ENCODE data around the gene C3orf33.

The C3orf33 gene

GRCh38 chr3:155785662-155786295 is 20.3 kb downstream of the C3orf33 start:
- DNase-seq (ENCODE audit: low spot score): no peak

DNA sequence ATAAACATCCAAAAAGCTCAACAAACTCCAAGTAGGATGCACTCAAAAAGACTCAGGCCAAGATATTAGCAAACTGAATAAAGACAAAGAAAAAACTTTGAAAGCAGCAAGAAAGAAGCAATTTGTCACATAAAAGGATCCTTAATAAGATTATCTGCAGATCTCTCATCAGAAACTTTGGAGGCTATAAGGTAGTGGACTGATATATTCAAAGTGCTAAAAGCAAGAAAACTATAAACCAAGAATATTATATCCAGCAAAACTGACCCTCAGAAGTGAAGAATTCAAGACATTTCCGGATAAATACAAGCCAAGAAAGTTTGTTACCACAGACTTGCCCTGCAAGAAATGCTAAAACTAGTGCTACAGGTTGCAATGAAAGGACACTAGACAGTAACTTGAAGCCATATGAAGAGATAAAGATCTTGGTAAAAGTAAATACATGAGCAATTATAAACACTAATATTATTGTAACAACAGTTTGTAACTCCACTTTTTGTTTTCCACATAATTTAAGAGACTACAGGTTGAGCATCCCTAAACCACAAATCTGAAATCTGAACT is 23.6 kb downstream of the C3orf33 start:
- DNase-seq (ENCODE audit: low spot score): no peak

DNA sequence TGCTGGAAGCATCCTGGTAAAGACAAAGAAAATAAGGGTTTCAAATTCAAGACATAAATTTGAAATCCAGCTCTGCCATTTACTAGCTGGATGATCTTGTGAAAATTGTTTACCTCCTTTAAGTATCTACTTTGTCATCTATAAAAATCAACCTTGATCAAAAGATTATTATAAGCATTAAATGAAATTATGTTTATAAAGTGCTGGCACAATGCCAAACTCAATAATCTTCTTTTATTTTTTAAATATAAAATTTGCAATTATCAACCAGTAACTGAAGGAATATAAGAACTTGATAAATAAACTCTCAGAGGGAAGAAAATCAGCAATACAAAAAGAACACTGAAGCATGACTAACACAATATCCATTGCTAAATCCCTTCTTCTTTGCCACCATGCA is 25.8 kb downstream of the C3orf33 start:
- DNase-seq (ENCODE audit: low spot score): no peak

DNA sequence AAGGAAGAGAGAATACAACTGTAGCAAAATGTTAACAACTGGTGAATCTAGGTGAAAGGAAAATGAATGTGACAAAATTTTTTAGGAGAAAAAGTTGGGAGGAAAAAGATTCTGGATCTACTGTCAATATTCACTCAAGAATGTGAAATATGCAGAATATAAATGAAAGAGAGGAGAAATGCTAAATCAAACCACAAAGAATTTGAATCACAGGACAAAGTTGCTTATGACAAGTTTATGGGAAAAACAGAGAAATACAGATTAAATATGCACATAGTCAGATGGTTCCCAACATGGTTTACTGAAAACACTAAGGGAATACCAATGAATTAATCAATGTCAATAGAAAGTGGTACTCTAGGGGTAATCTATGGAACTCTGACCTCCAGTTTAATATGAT is 27.6 kb downstream of the C3orf33 start:
- DNase-seq (ENCODE audit: low spot score): peak; percentile 13

- no peak for DNase-seq (ENCODE audit: low spot score)
Observed at GRCh38 chr3:155772801-155773200, 33.3 kb downstream of the C3orf33 start.

- DNase-seq (ENCODE audit: low spot score): no peak
Observed at GRCh38 chr3:155771126-155771525, 35.0 kb downstream of the C3orf33 start.

DNA sequence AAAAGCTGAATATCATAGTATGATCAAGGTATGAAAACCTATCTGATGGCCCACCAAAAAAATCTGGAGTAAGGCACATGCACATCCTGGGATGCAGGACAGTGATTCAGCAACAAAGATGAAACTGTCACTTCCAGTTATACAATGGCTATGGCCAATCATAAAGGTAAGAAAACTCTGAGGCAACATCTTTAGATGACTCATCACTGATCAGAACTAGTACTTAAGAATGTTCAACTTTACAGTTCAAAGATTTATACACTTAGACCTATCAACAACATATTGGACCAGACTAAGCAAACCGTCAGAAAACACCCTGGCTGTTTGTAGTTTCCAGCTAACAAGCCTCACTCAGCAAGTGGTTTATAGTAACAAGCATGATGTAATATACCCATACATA is 39.9 kb downstream of the C3orf33 start:
- DNase-seq (ENCODE audit: low spot score): no peak

DNA sequence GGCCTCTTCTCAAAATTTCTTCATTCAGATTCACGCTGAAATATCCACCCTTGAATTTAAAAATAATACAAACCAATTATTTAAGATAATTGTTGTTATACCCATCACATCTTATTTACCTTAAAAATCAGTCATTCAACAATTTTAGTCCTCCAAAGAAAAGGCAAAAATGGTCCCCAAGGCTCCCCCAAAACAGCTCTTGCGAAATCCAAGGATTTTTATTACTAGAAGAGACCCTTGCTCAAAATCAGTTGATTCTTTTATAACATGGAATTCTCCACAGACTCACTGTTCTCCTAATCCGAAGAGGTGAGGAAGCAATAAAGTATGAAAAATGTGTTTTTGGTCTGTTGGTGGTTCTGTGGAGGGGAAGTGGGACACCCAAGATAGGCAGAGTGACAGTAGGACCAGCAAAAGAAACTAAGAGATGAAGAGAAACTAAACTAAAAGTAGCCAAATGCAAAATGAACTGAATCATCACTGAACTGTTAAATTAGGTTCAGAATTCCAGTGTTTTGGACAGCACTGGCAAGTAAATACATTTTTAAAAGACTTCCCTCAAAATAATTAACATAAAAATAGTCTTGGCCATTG is 42.1 kb downstream of the C3orf33 start:
- no peak for DNase-seq (ENCODE audit: low spot score)

GRCh38 chr3:155760653-155761052 is 45.4 kb downstream of the C3orf33 start:
- no peak for DNase-seq (ENCODE audit: low spot score)

DNA sequence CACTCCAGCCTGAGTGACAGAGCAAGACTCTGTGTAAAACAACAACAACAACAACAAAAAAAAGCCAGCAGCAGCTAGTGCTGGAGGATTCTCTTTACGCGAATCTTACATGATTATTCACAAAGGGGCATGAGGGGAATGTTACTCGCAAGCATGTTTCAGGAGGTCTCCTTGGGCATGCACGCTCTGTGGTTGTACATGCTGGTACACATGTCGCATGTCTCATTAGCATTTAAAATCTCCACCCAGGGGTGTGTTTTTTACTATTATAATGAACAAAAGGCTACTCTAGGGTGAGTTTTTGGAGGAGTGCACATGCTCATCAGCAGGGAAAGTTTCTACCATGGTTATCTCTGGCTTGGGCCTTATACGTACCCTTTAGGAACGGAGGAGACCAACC is 48.5 kb downstream of the C3orf33 start:
- DNase-seq (ENCODE audit: low spot score): no peak

DNA sequence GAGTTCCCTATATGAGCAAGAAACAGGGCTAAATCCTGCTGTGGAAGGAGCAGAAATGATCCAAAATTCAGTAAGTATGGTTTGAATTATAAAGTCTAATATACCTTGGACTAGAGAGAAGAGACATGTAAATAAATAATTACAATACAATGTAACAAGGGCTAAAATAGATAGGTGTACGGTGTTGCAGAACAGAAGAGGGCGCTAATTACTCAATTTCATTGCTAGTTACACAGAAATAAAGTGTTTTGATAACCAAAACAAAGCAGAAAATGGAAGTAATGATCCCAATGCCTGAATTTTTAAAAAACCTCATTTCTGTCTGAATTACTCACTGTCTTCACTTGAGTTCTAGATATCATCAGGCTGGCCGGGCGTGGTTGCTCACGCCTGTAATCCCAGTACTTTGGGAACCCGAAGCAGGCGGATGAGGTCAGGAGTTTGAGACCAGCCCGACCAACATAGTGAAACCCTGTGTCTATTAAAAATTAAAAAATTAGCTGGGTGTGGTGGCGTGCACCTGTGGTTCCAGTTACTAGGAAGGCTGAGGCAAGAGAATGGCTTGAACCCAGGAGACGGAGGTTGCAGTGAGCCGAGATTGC is 52.9 kb downstream of the C3orf33 start:
- DNase-seq (ENCODE audit: low spot score): peak; percentile 58

- DNase-seq (ENCODE audit: low spot score): no peak
Observed at GRCh38 chr3:155748611-155749365, 57.3 kb downstream of the C3orf33 start.

DNA sequence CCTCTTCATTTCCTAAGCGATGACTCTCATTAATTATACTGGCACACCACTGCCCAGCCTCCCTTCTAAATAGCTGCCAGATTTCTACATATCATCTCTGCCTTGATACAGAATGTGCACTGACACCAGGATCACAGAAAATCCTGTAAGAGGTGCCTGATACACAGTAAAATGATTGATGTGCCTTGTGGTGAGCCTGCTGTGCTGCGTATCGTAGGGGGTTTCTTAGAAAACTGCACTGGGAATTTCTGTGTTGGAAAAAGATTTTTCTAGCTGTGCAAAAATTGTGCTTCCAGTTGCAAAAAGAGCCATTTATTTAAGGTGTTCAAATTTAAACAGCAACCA is 58.2 kb downstream of the C3orf33 start:
- no peak for DNase-seq (ENCODE audit: low spot score)

- DNase-seq (ENCODE audit: low spot score): no peak
Observed at GRCh38 chr3:155747286-155747945, 58.7 kb downstream of the C3orf33 start.

- DNase-seq (ENCODE audit: low spot score): no peak
Observed at GRCh38 chr3:155746703-155747102, 59.4 kb downstream of the C3orf33 start.

DNA sequence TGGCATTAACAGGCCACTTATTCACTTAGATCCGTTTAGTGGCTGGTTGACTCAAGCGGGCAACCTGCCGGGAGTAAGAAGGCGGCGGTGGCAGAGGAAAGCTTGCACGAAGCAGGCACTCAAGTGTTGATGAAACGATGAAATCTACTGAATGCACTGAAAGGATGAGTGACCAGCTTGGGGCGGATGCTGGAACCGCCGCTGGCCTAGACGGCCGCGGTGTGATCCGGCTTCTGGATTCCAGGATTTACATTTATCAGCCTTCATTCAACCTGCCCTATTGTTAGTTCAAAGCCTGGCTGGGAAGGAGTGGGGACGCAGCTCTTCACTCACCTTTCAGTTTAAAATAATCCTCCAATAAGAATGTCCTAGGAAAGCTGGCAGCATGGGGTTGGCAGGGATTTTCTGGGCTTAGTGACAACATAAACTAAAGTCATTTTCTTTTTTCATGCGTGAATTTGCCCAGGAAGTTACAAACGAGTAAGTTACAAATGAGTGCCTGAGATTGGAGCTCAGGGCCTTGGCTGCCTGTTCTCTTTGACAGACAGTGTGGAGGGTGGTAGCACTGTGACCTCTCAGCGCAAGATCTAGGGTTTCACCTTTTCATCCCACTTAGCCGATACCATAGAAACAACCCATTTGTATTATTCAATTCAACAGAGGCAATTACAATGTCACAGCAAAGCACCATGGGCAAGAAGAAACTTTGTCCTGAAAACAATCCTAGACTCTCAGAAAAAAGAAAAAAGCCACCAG is 60.1 kb downstream of the C3orf33 start:
- DNase-seq (ENCODE audit: low spot score): no peak

DNA sequence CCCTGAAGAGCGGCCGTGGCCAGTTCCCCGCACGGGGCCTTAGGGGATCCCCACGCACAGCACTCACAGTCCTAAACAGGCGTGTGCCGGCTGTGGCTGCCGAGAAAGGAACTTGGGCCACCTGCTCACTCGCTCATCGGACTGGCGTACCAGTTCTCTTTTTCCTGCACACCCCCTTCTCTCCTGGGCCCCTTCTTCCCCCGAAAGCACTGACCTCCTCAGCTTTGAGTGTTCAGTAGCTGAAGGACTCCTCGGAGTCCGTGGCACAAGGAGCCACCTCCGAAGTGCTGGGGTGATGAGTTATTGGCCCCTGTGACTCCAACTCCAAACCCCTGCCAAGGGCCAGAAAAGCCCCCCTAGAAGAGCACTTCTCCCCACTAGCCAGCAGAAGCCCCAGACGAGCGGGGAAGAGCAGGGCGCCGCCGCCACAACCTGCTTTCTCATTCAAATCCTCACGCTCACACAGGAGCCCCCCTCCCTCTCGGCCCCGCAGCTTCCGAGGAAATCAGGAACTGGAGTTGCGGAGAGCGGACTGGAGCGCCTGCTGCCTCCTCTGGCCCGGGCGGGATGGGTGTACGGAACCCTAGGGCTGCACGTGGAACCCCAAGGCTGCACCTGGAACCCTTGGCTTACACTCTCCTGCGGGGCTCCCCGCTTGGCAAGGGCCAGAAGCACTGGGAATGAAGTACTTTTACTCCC is 61.3 kb downstream of the C3orf33 start, which contains the start of gene PLCH1:
PLCH1 (minus strand) TSS at position 446 of the 699 bp plus-strand sequence. CDS start 40,847 bp downstream, outside the sequence.
- DNase-seq (ENCODE audit: low spot score): peak; percentile 56

DNA sequence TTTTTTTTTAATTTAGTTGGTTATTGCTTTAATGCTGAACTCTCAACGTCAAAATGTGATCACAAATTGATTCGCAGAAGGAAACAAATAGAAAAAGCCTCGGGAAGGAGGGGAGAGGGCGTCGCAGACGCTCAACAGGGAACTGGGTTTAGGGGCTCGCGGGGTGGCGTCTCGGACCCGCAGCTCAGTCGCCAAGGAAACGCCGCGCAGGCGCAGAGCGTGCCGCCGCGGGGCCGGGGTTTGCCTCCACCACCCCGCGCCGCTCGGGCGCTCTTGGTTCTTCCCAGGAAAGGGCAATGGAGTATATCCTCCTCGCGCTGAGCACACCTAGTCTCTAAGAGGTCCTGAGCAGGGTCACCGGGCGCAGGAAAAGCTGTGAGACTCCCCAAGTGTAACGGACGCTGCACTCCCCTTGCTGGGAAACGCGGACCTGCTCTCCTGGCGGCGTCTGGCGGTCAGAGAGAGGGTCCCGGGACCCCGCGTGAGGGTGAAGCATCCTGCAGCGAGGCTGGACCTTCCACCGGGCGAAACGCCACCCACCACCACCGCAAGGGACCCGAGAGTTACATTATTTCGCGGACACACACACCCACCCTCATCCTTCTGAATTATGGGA is 62.0 kb downstream of the C3orf33 start:
- DNase-seq (ENCODE audit: low spot score): peak; percentile 77

- no peak for DNase-seq (ENCODE audit: low spot score)
Observed at GRCh38 chr3:155743606-155744005, 62.5 kb downstream of the C3orf33 start.

GRCh38 chr3:155742349-155742965 is 63.6 kb downstream of the C3orf33 start:
- DNase-seq (ENCODE audit: low spot score): no peak
